Activated T-helper 2 cell treated with anti-CD3 and anti-CD28 coated beads, Interferon-gamma antibody, Interleukin-2, Interleukin-4, amounts not matched to agents 10 μg/mL and 5 μg/mL and 100 μg/mL, durations not matched to agents 14 hours and 24 hours and 36 hours (primary cell): ENCODE data around the gene UFD1. TPM values are rescaled to one million over a fixed set of nuclear protein-coding genes. Genes with fewer than 3 reads are reported as not detected.

ENCODE experiments used
- DNase-seq: peaks from one replicate; pipeline ENCODE4 v3.0.0; 2021; ENCODE audit warnings: low spot score
- H3K27ac Mint-ChIP-seq: one replicate; pipeline ENCODE4 v1.8.0; 2021; ENCODE audit warnings: mixed read lengths
- H3K27me3 Mint-ChIP-seq: one replicate; pipeline ENCODE4 v1.8.0; 2021; ENCODE audit warnings: low read depth, mixed read lengths
- H3K36me3 Mint-ChIP-seq: one replicate; pipeline ENCODE4 v1.8.0; 2021; ENCODE audit warnings: low read depth, mixed read lengths
- H3K4me1 Mint-ChIP-seq: one replicate; pipeline ENCODE4 v1.8.0; 2021; ENCODE audit warnings: low read depth, mixed read lengths
- H3K4me3 Mint-ChIP-seq: one replicate; pipeline ENCODE4 v1.8.0; 2021; ENCODE audit warnings: low read depth, mild to moderate bottlenecking, moderate library complexity, mixed read lengths
- H3K9me3 Mint-ChIP-seq: one replicate; pipeline ENCODE4 v1.8.0; 2021; ENCODE audit warnings: mixed read lengths
- intact Hi-C: fragments of 100-400 bp; cut with micrococcal nuclease; formaldehyde crosslinking; loops from one replicate; pipeline ENCODE4 v1.15.1; 2023
- total RNA-seq: library from RNA; stranded (reverse); gene quantifications from 2 replicates; pipeline ENCODE4 v1.2.3, GENCODE V29; 2022

Gene UFD1
- total RNA-seq, 1 donor from 2014 or later = 103 TPM

DNA sequence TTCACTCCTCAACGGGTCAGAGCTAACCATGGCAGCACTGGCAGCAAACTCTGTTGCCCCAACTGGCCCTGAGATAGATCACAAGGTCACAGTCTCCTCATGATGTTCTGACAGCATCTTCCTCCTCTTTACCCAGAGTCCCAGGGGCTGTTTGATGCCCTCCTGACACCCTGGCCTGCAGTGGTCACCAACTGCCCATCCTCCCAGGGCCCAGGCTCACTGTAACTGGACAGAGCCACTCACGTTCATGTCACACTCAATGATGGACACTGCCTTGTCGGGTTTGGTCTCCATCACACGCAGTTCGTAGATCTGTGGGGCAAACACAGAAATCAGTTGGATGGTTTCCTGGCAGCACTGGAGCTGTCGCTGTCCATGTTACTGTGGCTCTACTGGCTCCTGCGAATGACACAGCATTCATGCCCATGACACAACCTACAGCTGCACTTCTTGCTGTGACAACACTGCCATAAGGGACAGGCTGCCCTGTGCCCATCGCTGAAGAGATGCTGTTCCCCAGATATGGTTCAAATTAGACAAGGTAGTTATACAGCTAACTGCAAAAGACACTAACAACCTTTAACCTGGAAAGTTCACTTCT is 21.1 kb downstream of the UFD1 start:
- Mint-ChIP-seq H3K4me3 (no peak overlapping the region), H3K4me1 (peaks cover 7% of the 10 kb centered on the region), H3K36me3 (peaks cover 65% of the 10 kb centered on the region), H3K27ac (no peak overlapping the region), H3K27me3 (no peaks in the 10 kb centered on the region), H3K9me3 (no peaks in the 10 kb centered on the region)
- intact Hi-C loops = no loop called here
- DNase-seq = no peak

GRCh38 chr22:19456541-19456940 is 22.5 kb downstream of the UFD1 start:
- Mint-ChIP-seq H3K36me3 (peaks cover 70% of the 10 kb centered on the region), H3K27ac (no peak overlapping the region), H3K4me1 (peaks cover 7% of the 10 kb centered on the region), H3K9me3 (no peaks in the 10 kb centered on the region), H3K4me3 (no peak overlapping the region), H3K27me3 (no peaks in the 10 kb centered on the region)
- no peak for DNase-seq
- intact Hi-C loops = no loop called here

- Mint-ChIP-seq H3K27ac (no peak overlapping the region), H3K9me3 (no peaks in the 10 kb centered on the region)
Observed at GRCh38 chr22:19455585-19456370, 23.2 kb downstream of the UFD1 start.

DNA sequence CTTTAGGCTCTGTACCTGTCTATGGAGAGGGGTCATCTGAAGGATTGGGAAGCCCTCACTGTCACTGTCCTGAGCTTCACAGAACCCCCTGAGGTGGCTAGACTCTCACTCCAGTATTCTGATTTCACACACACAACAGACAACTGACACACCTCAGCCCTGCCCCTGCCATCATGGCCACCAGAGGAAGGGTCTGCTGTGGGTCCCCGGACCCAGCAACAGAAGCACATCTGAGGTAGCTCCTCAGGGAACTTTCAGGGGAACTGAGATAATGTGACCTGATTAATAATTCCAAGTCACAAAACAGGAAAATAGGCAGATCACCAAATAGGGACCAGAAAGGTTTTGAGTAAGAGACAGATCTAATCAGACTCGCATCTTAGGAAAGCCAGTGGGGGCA is 24.0 kb downstream of the UFD1 start:
- no peak for DNase-seq
- Mint-ChIP-seq H3K4me1 (peaks cover 7% of the 10 kb centered on the region), H3K27ac (no peak overlapping the region), H3K9me3 (no peaks in the 10 kb centered on the region), H3K27me3 (no peaks in the 10 kb centered on the region), H3K4me3 (no peak overlapping the region), H3K36me3 (peaks cover 73% of the 10 kb centered on the region)
- intact Hi-C loops = no loop called here

More at GRCh38 chr22:19455585-19456370, 23.2 kb downstream of the UFD1 start:
- intact Hi-C loops = no loop called here
- H3K36me3 Mint-ChIP-seq = peaks cover 68% of the 10 kb centered on the region
- no peak for DNase-seq
- H3K4me1 Mint-ChIP-seq = peaks cover 7% of the 10 kb centered on the region
- no peak overlapping the region for H3K4me3 Mint-ChIP-seq
- H3K27me3 Mint-ChIP-seq = no peaks in the 10 kb centered on the region

DNA sequence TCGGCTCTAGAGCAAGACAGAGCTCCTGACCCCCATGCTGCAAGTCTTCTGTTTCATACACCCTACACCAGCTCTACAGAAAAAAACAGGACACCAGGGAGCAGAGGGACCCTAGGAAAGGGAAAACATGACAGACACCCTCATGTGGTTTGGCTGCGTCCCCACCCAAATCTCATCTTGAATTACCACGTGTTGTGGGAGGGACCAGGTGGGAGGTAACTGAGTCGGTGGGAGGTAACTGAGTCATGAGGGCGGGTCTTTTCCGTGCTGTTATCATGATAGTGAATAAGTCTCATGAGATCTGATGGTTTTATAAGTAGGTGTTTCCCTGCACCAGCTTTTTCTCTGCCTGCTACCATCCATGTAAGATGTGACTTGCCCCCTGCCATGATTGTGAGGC is 24.8 kb downstream of the UFD1 start:
- Mint-ChIP-seq H3K4me3 (no peak overlapping the region), H3K9me3 (no peaks in the 10 kb centered on the region), H3K27ac (peak overlapping the region; percentile 43), H3K27me3 (no peaks in the 10 kb centered on the region), H3K4me1 (peaks cover 13% of the 10 kb centered on the region), H3K36me3 (peaks cover 78% of the 10 kb centered on the region)
- intact Hi-C loops = no loop called here
- DNase-seq = no peak

- intact Hi-C loops = no loop called here
- H3K27ac Mint-ChIP-seq = peak overlapping the region; percentile 43
Observed at GRCh38 chr22:19453718-19454117, 25.3 kb downstream of the UFD1 start.

GRCh38 chr22:19451570-19451969 is 27.4 kb downstream of the UFD1 start:
- peaks cover 26% of the 10 kb centered on the region for H3K4me1 Mint-ChIP-seq
- peaks cover 75% of the 10 kb centered on the region for H3K36me3 Mint-ChIP-seq
- no peaks in the 10 kb centered on the region for H3K27me3 Mint-ChIP-seq
- intact Hi-C loops = no loop called here
- no peak overlapping the region for H3K4me3 Mint-ChIP-seq
- no peak overlapping the region for H3K27ac Mint-ChIP-seq
- no peak for DNase-seq
- H3K9me3 Mint-ChIP-seq = no peaks in the 10 kb centered on the region

More at GRCh38 chr22:19453718-19454117, 25.3 kb downstream of the UFD1 start:
- peaks cover 16% of the 10 kb centered on the region for H3K4me1 Mint-ChIP-seq
- no peak overlapping the region for H3K4me3 Mint-ChIP-seq
- H3K36me3 Mint-ChIP-seq = peaks cover 78% of the 10 kb centered on the region
- no peaks in the 10 kb centered on the region for H3K9me3 Mint-ChIP-seq
- no peaks in the 10 kb centered on the region for H3K27me3 Mint-ChIP-seq
- no peak for DNase-seq

GRCh38 chr22:19450363-19451175 is 28.4 kb downstream of the UFD1 start:
- Mint-ChIP-seq H3K36me3 (peaks cover 71% of the 10 kb centered on the region), H3K9me3 (no peaks in the 10 kb centered on the region), H3K4me1 (peaks cover 27% of the 10 kb centered on the region), H3K27ac (no peak overlapping the region), H3K4me3 (no peak overlapping the region), H3K27me3 (no peaks in the 10 kb centered on the region)
- no peak for DNase-seq
- intact Hi-C loops = no loop called here

- no peaks in the 10 kb centered on the region for H3K27me3 Mint-ChIP-seq
- no peak overlapping the region for H3K4me3 Mint-ChIP-seq
- H3K4me1 Mint-ChIP-seq = peaks cover 31% of the 10 kb centered on the region
- intact Hi-C loops = no loop called here
- no peak for DNase-seq
- H3K27ac Mint-ChIP-seq = peak overlapping the region; percentile 47
- H3K9me3 Mint-ChIP-seq = no peaks in the 10 kb centered on the region
- peaks cover 70% of the 10 kb centered on the region for H3K36me3 Mint-ChIP-seq
Observed at GRCh38 chr22:19449422-19449767, 29.6 kb downstream of the UFD1 start.

- Mint-ChIP-seq H3K27ac (peak overlapping the region; percentile 52), H3K4me3 (peak overlapping the region; percentile 99), H3K4me1 (peaks cover 32% of the 10 kb centered on the region), H3K27me3 (no peaks in the 10 kb centered on the region), H3K36me3 (peaks cover 67% of the 10 kb centered on the region), H3K9me3 (no peaks in the 10 kb centered on the region)
- intact Hi-C loops = no loop called here
- DNase-seq = no peak
Observed at GRCh38 chr22:19448739-19449421, 30.1 kb downstream of the UFD1 start.

- no peaks in the 10 kb centered on the region for H3K27me3 Mint-ChIP-seq
- peaks cover 33% of the 10 kb centered on the region for H3K4me1 Mint-ChIP-seq
- DNase-seq = peak; percentile 27
- H3K36me3 Mint-ChIP-seq = peaks cover 66% of the 10 kb centered on the region
- no peaks in the 10 kb centered on the region for H3K9me3 Mint-ChIP-seq
- intact Hi-C loops = no loop called here
- peak overlapping the region; percentile 99 for H3K4me3 Mint-ChIP-seq
- peak overlapping the region; percentile 90 for H3K27ac Mint-ChIP-seq
Observed at GRCh38 chr22:19448076-19448607, 30.9 kb downstream of the UFD1 start.

GRCh38 chr22:19447330-19448075 is 31.5 kb downstream of the UFD1 start, which contains the start of gene C22orf39:
C22orf39 (minus strand) TSS chr22:19447711; CDS start chr22:19447688, 23 bp downstream.
- Mint-ChIP-seq H3K36me3 (peaks cover 65% of the 10 kb centered on the region), H3K27me3 (no peaks in the 10 kb centered on the region), H3K27ac (peak within 1 kb of the TSS; percentile 90), H3K9me3 (no peaks in the 10 kb centered on the region), H3K4me1 (peaks cover 33% of the 10 kb centered on the region), H3K4me3 (peak within 1 kb of the TSS; percentile 99)
- intact Hi-C loops = loop anchor here (1.0 to 2.0 kb wide), 2 partner anchors 15 to 32 kb away; partner anchors contain the start of genes CDC45, MRPL40 and UFD1
- DNase-seq = peak; percentile 90
